IPS-NIHi11 (cell line): Measurements from ENCODE around the gene MCF2L.
A peak's percentile ranks its signal among the peaks of the same experiment; 100 is the strongest.

Experiments
- DNase-seq: peaks from one replicate; pipeline ENCODE4 v3.0.0; 2012; ENCODE audit warnings: mixed read lengths, low spot score

The MCF2L gene

GRCh38 chr13:112982281-112983041, 13.4 kb downstream of the MCF2L start:
- DNase-seq: no peak

GRCh38 chr13:112983042-112983305, 14.0 kb downstream of the MCF2L start:
- no peak for DNase-seq

- no peak for DNase-seq
These were observed 14.6 kb downstream of the MCF2L start for GRCh38 chr13:112983428-112984196.

DNA sequence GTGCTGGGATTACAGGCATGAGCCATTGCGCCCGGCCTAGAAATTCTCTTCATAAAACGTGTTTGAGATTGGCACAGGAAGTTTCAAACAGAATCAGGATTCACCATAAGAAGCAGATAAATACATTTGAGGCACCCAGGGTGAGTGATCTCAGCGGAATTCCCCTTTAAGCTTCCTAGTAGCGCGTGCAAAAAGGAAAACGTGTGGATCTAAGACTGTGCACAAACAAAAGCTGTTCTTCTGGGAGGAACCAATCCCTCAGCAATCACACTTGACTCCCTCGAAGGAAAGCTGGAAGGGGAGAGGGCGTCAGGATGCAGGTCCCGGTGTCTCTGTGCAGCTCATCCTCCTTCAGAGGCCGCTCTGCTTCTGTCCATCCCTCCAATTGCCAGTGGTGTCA, 15.5 kb downstream of the MCF2L start:
- no peak for DNase-seq

DNA sequence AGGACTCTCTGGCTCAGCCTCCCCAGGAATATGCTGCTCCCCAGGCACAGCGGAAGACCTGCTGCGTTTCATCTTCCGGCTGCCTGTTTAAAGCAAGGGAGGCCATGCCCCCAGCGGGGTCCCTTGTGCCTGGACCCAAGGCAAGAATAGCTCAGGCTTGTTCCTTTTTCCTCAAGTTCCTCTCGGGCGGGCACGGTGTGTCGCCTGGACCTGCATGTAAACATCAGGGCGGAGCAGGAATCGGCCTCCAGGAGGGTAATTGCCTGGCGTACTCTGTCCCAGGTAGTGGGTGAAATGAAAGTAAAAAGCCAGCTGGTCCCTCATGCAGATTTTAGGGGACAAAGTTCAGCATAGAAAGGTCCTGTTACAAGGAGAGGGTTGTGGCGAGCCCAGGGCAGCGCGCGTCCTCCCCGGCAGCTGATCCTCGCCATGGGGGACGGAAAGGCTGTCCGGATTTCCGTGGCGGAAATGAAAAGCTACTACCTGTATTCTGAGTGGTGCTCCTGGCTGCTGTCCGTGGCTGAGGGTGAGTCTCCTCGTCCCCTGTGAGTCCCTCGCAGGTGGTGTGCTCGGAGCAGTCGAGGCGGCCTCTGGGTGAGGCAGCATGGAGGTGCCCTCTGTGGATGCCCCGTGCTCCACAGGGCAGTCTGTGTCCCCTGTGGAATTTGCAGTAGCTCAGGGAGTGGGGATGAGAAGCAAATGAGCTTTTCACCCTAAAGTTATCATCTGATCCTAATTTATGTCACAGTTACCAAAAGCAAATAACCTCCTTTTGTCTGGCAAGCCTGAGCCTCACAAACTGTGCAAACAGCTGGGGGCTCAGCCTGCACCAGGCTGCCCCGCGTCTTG, 16.2 kb downstream of the MCF2L start:
- no peak for DNase-seq

DNA sequence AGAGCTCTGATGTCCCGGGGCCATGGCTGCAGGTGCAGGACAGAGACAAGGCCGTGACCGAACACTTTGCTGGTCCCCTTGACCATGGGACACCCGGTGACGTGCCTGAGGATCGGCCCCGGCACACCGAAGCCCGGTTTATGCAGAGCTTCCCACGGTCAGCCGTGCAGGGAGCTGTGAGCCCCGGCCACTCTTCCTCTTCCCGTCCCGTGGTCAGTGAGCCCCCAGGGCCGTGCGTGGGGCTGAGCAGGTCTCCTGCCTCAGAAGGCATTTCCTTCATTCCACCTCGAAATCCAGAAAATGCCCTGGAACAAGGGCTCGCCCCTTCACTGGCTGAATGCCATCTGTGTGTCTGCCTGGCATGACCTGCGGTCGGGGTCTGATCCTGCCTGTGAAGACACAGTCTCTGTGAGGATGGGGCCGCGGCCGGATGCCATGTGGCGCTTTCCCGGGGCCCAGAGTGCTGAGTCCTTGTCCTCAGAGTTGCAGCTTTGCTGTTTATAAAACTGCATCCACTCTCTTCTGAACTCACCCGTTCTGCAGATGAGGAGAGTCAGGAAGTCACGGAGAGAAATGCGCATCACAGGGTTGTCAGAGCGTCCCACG, 16.9 kb downstream of the MCF2L start:
- no peak for DNase-seq

- DNase-seq: no peak
These were observed 17.5 kb downstream of the MCF2L start for GRCh38 chr13:112986470-112986869.

DNA sequence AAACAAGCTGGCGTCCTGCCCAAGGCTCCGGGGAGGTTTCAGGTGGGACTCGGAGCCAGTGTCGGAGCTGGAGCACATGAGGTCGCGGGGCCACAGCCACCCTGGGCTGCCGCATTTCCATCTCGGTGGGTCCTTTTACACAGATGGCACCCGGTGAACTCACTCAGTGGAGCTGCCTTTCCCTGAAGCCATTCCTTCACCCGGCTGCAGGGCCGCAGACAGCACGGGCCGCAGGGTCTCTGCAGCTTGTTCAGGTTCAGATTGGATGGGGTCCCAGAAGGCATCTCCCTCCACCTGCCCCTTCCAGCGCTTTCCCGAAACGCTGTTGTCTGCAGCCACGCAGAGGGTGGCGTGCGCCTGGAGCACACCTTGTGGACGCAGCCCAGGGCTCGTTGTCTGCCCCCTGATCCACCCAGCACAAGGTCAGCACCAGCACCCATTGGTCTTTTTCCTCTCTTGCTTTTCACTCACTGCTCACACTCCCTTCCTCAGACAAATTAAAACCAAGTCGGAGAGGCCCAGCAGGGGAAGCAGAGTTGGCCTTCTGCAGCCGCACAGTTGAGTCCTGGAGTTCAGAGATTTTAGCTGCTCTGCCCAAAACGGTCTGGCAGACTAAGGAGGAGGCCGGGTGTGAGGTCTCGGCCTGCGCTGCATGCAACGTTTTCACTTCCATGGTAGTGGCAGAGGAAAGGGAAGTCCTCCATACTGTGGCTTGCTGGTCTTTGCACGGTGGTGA, 18.1 kb downstream of the MCF2L start:
- no peak for DNase-seq

- no peak for DNase-seq
These were observed 18.6 kb downstream of the MCF2L start for GRCh38 chr13:112987682-112988024.

GRCh38 chr13:112990783-112991182, 21.8 kb downstream of the MCF2L start:
- DNase-seq: peak; percentile 54

- DNase-seq: no peak
These were observed 22.6 kb downstream of the MCF2L start for GRCh38 chr13:112991609-112992008.

- no peak for DNase-seq
These were observed 24.1 kb downstream of the MCF2L start for GRCh38 chr13:112992931-112993680.

DNA sequence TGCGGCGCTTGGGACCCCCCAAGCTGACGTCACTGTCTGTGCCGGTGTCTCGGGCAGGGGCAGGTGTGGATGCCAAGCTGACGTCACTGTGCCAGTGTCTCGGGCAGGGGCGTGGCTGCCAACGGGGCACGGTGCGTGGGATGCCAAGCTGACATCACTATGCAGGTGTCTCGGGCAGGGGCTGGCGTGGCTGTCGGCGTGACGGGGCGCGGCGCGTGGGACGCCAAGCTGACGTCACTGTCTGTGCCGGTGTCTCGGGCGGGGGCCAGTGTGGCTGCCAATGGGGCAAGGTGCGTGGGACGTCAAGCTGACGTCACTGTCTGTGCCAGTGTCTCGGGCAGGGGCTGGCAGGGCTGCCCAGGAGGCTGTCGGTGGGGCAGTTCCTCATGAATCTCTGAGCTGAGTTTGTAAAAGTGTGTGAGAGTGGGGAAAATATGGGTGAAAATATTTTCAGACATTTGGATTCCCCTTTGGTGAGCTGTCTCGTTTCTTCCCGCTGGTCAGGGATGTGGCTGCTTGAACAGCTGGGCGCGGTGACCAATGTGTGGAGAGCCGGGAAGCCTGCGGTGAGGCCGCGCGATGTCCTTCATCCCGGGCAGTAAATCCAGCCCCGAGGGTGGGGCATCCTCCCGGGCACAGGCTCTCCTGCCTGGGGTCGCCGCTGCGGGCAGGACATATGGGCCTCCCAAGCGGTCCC, 25.2 kb downstream of the MCF2L start:
- DNase-seq: no peak

DNA sequence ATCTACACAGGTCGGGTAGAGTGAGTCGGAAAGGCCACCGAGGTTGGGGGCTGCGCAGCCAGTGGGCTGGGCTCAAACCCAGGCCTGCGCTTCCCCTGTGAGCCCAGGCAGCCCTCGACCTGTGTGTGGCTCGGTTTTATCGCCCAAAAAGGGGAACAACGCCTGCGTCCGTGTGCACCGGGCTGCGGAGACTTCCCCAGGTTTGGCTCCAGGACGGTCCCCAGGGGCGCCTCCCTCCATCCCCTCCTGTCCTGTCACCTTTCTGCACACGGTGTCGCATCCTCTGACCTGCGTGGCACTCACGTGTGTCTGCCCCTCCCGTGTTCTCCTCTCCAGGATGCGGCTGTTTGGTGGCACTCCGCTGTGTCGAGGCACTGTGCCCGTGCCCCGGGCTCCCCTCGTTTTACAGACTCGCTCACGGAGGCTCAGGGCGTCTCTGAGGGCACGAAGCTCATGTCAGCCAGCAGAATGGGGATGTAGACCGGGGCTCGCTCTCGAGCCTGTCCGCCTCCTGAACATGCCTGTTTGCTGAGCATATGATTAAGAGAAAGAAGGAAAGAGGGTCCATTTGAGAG, 25.9 kb downstream of the MCF2L start:
- DNase-seq: no peak

- DNase-seq: no peak
These were observed 26.6 kb downstream of the MCF2L start for GRCh38 chr13:112995395-112996191.

GRCh38 chr13:112996671-112997091, 27.7 kb downstream of the MCF2L start:
- DNase-seq: no peak

DNA sequence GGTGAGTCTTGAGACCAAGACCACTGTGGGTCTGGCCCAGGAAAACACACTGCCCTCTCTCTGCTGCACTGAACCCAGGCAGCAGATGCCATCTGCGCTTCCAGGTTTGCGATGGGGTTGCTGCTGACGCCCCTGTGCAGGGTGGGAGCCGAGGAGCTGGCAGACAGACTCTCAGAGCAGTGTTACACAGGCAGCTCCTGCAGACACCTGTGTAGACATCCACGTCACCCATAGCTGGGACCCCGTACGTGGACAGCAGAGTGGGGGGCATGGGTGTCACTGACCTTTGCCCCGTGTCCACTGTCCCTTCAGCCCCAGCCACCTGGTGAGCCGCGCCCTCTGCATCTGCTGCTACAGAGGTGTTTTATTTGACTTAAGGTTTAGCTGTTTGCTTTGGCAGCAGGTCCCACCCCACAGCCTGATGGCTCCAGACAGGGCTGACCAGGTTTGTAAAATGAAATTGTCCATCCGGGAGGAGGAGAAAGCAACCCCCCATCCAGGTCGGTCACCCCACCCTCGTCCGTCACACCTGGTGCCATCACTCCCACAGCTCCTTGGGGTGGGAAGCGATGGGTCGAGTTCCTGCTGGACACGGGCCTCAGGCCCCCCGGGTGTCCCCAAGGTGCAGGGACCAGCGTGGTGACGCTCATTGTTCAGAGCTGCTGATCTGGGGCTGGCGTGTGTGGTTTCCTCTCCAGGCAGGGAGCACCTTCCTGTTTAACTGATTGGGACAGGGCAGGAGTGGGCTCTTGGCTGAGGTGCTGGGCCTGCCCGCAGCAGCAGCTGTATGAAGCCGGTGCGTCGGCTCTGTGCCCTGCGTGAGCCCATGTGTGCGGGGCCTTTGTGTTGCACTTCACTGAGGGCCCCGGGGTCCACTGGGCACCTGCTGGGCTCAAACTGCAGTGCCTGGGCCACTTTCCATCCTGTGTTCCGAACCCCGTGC, 28.4 kb downstream of the MCF2L start:
- no peak for DNase-seq
